Sigmoid colon (tissue), 7 donors: Measurements from ENCODE around the gene PTPRN. TPM values are rescaled to one million over a fixed set of nuclear protein-coding genes. Genes with fewer than 3 reads are reported as not detected.

Experiments
- DNase-seq: peaks from one replicate; pipeline ENCODE4 v3.0.0-alpha.2; 2019
- H3K27ac ChIP-seq, 4 donors: fragments of 200-600 bp; sonication (generic); one replicate each; pipeline ENCODE4 v1.5.1; 2016 to 2019; ENCODE audit warnings: mild to moderate bottlenecking in 1 of 4
- H3K27me3 ChIP-seq, 3 donors: fragments of 200-600 bp; sonication (generic); one replicate each; pipeline ENCODE4 v1.5.1; 2019; ENCODE audit warnings: mild to moderate bottlenecking in 1 of 3
- H3K36me3 ChIP-seq, 4 donors: fragments of 200-600 bp; sonication (generic); one replicate each; pipeline ENCODE4 v1.5.1; 2016 to 2019
- H3K4me1 ChIP-seq, 4 donors: fragments of 200-600 bp; sonication (generic); one replicate each; pipeline ENCODE4 v1.5.1; 2017 to 2019
- H3K4me3 ChIP-seq, 4 donors: fragments of 200-600 bp; sonication (generic); one replicate each; pipeline ENCODE4 v1.5.1; 2017 to 2019; ENCODE audit warnings: mild to moderate bottlenecking in 2 of 4, moderate library complexity in 1 of 4
- H3K9me3 ChIP-seq, 4 donors: fragments of 200-600 bp in 3 of 4; sonication (generic) in 3 of 4; one replicate each; pipeline versions ENCODE4 v1.5.1 to v1.6.1; 2013 to 2019
- EP300 ChIP-seq, 4 donors: sonication (generic); formaldehyde crosslinking; IDR thresholded peaks; one replicate each; pipeline ENCODE4 v1.6.1; 2017; ENCODE audit warnings: antibody characterized with exemption in 4 of 4
- POLR2A ChIP-seq, 2 donors: fragments of 450-650 bp; IDR thresholded peaks; one replicate each; pipeline ENCODE4 v1.6.1; 2016; ENCODE audit warnings: antibody characterized with exemption in 2 of 2, mild to moderate bottlenecking in 2 of 2, moderate library complexity in 2 of 2
- POLR2AphosphoS5 ChIP-seq, 4 donors: sonication (generic); formaldehyde crosslinking; IDR thresholded peaks; one replicate each; pipeline ENCODE4 v1.6.1; 2017; ENCODE audit warnings: antibody characterized with exemption in 4 of 4
- WGBS, 2 donors: extraction: QIAGEN DNeasy Blood & Tissue Kit; methylation state at CpG; one replicate each; pipeline ENCODE4 v1.1.7; 2013; 5-methylcytosine and 5-hydroxymethylcytosine counted together
- intact Hi-C: fragments of 100-400 bp; cut with DNase I; formaldehyde crosslinking; loops from one replicate; pipeline ENCODE4 v1.15.1; 2023
- polyA plus RNA-seq, 3 donors: library from polyadenylated mRNA; stranded (reverse); fragments of 200-250 nt; gene quantifications; one replicate each; pipeline ENCODE4 v1.2.3, GENCODE V29; 2013
- total RNA-seq, 4 donors: library from RNA; depleted of rRNA; stranded (reverse); fragments of >200 nt; gene quantifications; one replicate each; pipeline ENCODE4 v1.1.0, GENCODE V29; 2016
- TF ChIP-seq, protein P1 (sequence below), 4 experiments: fragments of 450-650 bp in 3 of 4; fragments of 200-600 bp in 1 of 4; IDR thresholded peaks; one replicate each; pipeline ENCODE4 v1.5.1; 2016 to 2019; ENCODE audit warnings: antibody characterized with exemption in 4 of 4, mild to moderate bottlenecking in 3 of 4, moderate library complexity in 2 of 4
- donor health status: healthy with polysubstance abuse.
- donor health status: Bipolar disorder and iron deficiency.
- donor health status: healthy.

PTPRN gene
- total and polyA plus RNA-seq, 7 donors = 1.2 to 8.8 (median 7.8) TPM; not detected in 2

- Histone ChIP-seq H3K9me3 (no peaks in the 10 kb centered on the region), H3K27me3 (no peaks in the 10 kb centered on the region), H3K27ac (peak overlapping the region; percentile 84 to 91 (median 90)), H3K36me3 (no peaks in the 10 kb centered on the region), H3K4me1 (peaks cover 0 to 28% (median 26%) of the 10 kb centered on the region in 4 donors), H3K4me3 (no peak overlapping the region)
- WGBS, 2 donors = 74 to 88% methylated on average over 5 of the region's 5 CpGs
- TF ChIP-seq POLR2AphosphoS5 (IDR thresholded peaks at IDR 0.05) (no peak), EP300 (IDR thresholded peaks at IDR 0.05) (no peak), POLR2A (IDR thresholded peaks at IDR 0.05) (no peak)
- TF ChIP-seq, protein P1, sequence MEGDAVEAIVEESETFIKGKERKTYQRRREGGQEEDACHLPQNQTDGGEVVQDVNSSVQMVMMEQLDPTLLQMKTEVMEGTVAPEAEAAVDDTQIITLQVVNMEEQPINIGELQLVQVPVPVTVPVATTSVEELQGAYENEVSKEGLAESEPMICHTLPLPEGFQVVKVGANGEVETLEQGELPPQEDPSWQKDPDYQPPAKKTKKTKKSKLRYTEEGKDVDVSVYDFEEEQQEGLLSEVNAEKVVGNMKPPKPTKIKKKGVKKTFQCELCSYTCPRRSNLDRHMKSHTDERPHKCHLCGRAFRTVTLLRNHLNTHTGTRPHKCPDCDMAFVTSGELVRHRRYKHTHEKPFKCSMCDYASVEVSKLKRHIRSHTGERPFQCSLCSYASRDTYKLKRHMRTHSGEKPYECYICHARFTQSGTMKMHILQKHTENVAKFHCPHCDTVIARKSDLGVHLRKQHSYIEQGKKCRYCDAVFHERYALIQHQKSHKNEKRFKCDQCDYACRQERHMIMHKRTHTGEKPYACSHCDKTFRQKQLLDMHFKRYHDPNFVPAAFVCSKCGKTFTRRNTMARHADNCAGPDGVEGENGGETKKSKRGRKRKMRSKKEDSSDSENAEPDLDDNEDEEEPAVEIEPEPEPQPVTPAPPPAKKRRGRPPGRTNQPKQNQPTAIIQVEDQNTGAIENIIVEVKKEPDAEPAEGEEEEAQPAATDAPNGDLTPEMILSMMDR (IDR thresholded peaks at IDR 0.05) = no peak
- peak; percentile 62 for DNase-seq
- intact Hi-C loops = loop anchor here (1.0 to 10.0 kb wide), 3 partner anchors 14 to 251 kb away; partner anchors contain the start of genes CHPF, DNAJB2 and TMEM198
Observed at GRCh38 chr2:219293736-219294231, 15.4 kb downstream of the PTPRN start.

DNA sequence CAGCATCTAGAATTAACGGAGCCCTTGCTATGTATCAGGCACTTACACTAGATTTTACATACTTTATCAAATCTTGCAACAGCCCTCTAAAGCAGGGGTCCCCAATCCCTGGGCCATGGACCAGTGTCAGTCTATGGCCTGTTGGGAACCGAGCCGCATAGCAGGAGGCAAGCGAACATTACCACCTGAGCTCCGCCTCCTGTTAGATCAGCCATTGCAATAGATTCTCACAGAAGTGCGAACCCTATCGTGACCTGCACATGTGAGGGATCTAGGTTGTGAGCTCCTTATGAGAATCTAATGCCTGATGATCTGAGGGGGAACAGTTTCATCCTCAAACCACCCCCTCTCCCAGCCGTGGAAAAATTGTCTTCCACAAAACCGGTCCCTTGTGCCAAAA is 16.6 kb downstream of the PTPRN start:
- Histone ChIP-seq H3K9me3 (no peaks in the 10 kb centered on the region), H3K4me3 (no peak overlapping the region), H3K27ac (no peak overlapping the region), H3K27me3 (no peaks in the 10 kb centered on the region), H3K4me1 (peaks cover 0 to 28% (median 26%) of the 10 kb centered on the region in 4 donors), H3K36me3 (no peaks in the 10 kb centered on the region)
- intact Hi-C loops = loop anchor here (10.0 kb wide), 1 partner anchor 252 kb away; the partner anchor contains the start of genes CHPF and TMEM198
- 85 to 94% methylated on average over 9 of the region's 9 CpGs for WGBS, 2 donors
- TF ChIP-seq, protein P1 (IDR thresholded peaks at IDR 0.05) = no peak
- no peak for TF ChIP-seq EP300 (IDR thresholded peaks at IDR 0.05)
- no peak for TF ChIP-seq POLR2A (IDR thresholded peaks at IDR 0.05)
- no peak for TF ChIP-seq POLR2AphosphoS5 (IDR thresholded peaks at IDR 0.05)
- peak; percentile 53 for DNase-seq

DNA sequence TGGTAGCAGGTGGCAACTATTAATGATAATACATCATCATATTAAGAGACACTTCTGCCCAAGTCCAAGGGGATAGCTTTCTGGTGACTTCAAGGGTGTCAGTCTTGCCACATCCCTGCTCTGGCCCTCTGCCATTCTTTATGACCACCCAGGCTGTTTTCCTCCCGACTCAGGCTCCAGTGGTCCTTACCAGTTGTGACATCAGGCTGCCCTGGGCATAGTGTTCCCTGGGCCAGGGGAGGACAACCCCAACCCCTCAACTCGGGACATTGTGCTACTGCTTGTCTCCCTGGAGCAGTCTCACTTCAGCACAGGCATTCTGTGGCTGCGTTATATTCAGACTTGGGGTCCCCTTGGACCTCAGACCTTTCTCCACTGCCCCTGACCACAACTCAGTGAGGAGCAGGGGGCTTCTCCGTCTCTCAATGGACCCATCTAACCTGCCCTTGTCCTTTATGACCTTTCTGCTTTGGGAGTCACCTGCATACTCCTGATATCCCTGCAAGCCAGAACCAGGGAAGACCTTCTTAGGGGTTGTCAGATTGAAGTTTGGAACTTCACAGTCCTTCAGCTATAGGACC is 17.2 kb downstream of the PTPRN start:
- intact Hi-C loops = loop anchor here (10.0 kb wide), 1 partner anchor 253 kb away; the partner anchor contains the start of genes CHPF and TMEM198
- 68 to 81% methylated on average over 4 of the region's 4 CpGs for WGBS, 2 donors
- TF ChIP-seq, protein P1 (IDR thresholded peaks at IDR 0.05) = no peak
- TF ChIP-seq POLR2A (IDR thresholded peaks at IDR 0.05) = no peak
- no peak for TF ChIP-seq POLR2AphosphoS5 (IDR thresholded peaks at IDR 0.05)

GRCh38 chr2:219291394-219291793 is 17.8 kb downstream of the PTPRN start:
- WGBS, 2 donors = 80 to 81% methylated on average over 7 of the region's 7 CpGs
- TF ChIP-seq POLR2AphosphoS5 (IDR thresholded peaks at IDR 0.05) (no peak), EP300 (IDR thresholded peaks at IDR 0.05) (no peak), POLR2A (IDR thresholded peaks at IDR 0.05) (no peak)
- TF ChIP-seq, protein P1 (IDR thresholded peaks at IDR 0.05) = no peak
- Histone ChIP-seq H3K27ac (no peak overlapping the region), H3K36me3 (no peaks in the 10 kb centered on the region), H3K4me3 (no peak overlapping the region), H3K4me1 (peaks cover 0 to 28% (median 26%) of the 10 kb centered on the region in 4 donors), H3K27me3 (no peaks in the 10 kb centered on the region), H3K9me3 (no peaks in the 10 kb centered on the region)
- intact Hi-C loops = loop anchor here (10.0 kb wide), 1 partner anchor 253 kb away; the partner anchor contains the start of genes CHPF and TMEM198
- DNase-seq = peak; percentile 44

More for the DNA sequence above, 17.2 kb downstream of the PTPRN start:
- H3K36me3 ChIP-seq = no peaks in the 10 kb centered on the region
- no peaks in the 10 kb centered on the region for H3K9me3 ChIP-seq
- H3K27me3 ChIP-seq = no peaks in the 10 kb centered on the region
- peak; percentile 55 for DNase-seq
- no peak overlapping the region for H3K4me3 ChIP-seq
- peaks cover 0 to 28% (median 26%) of the 10 kb centered on the region in 4 donors for H3K4me1 ChIP-seq
- H3K27ac ChIP-seq = no peak overlapping the region
